GM20431 (cell line): Measurements from ENCODE around the gene C6orf62.
"Not testable (repeated sequence)": the region's sequence is repeated elsewhere in the genome, so short reads cannot be mapped to it uniquely, and the experiment has no call there.

ENCODE experiments used
- in situ Hi-C: fragments of 300-500 bp; cut with MseI, MboI; formaldehyde crosslinking; loops from one replicate; pipeline ENCODE4 v1.15.0; 2020; ENCODE audit warnings: low sequenced_read_pairs; ENCODE audit not compliant: unreplicated experiment

C6orf62 gene

DNA sequence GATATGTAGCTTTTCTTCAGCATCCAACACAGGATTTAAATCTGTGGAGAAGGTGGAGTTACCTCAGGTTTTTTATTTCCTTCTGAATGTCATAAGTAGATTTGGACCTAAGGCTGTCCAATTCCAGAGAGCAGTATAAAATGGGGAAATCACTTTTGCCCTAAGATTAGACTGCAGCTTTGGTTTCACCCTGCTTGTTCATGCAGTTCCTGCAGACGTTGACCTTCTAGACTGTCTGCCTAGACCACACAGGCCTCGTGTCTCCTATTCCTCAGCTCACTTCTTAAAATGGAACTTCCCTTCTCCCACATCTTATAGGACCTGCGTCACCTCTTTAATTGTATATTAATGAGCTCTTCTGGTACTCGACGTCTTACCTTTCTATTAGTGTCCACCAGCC is 26.0 kb upstream of the C6orf62 start:
- in situ Hi-C loops: no loop called here

DNA sequence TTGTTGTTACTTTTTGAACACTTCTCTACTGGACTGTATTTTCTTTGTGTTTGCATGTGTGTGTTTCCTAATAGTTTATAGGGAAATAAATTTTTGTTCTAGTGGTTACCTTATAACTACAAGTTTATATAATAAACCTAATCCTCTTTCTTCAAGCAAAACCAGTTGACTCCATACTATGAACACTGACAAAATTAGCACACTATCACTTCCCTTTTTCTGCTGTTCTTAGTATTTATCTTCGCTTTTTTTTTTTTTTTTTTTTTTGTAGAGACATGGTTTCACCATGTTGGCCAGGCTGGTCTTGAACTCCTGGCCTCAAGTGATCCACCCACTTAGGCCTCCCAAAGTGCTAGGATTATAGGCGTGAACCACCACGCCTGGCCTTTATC is 25.0 kb upstream of the C6orf62 start:
- in situ Hi-C loops: no loop called here

GRCh38 chr6:24743265-24743943 is 24.4 kb upstream of the C6orf62 start:
- in situ Hi-C loops: no loop called here

DNA sequence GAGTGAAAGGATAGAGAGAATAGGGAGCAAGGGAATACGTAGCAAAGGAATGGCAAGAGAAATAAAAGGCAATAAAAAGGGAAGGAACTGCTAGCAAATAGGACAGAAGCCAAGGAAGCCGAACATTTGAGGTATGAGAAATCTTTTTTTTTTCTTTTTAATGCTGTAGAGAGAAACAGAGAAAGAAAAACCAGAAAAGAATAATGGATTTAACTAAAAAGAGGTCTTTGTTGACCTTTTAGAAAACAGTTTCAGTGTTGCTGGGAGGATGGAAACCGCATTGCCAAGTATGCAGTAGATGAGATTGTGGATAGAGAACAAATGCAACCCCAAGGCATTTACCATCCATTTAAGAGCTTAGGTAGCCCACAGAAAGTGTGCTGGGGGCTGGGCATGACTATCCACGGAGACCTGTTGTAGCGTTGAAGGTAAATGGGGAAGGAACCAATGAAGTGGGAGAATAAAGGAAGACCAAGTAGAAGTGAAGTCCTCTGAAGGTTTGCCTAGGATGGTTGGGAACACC is 23.3 kb upstream of the C6orf62 start:
- in situ Hi-C loops: no loop called here

GRCh38 chr6:24740861-24741260 is 21.9 kb upstream of the C6orf62 start:
- in situ Hi-C loops: no loop called here

- in situ Hi-C loops: no loop called here
Measured at GRCh38 chr6:24738741-24739140, 19.8 kb upstream of the C6orf62 start.

DNA sequence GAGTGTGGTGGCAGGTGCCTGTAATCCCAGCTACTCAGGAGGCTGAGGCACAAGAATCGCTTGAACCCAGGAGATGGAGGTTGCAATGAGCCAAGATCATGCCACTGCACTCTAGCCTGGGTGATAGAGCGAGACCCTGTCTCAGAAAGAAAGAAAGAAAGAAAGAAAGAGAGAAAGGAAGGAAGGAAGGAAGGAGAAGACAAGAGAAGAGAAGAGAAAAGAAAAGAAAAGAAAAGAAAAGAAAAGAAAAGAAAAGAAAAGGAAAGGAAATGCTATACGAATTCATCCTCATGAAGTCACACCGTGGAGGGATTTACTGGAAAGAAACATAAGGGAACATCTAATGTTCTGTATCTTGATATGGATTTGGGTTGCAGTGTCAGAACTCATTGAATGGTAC is 15.8 kb upstream of the C6orf62 start:
- in situ Hi-C loops: not testable (repeated sequence)

GRCh38 chr6:24734166-24734565 is 15.2 kb upstream of the C6orf62 start:
- in situ Hi-C loops: no loop called here

DNA sequence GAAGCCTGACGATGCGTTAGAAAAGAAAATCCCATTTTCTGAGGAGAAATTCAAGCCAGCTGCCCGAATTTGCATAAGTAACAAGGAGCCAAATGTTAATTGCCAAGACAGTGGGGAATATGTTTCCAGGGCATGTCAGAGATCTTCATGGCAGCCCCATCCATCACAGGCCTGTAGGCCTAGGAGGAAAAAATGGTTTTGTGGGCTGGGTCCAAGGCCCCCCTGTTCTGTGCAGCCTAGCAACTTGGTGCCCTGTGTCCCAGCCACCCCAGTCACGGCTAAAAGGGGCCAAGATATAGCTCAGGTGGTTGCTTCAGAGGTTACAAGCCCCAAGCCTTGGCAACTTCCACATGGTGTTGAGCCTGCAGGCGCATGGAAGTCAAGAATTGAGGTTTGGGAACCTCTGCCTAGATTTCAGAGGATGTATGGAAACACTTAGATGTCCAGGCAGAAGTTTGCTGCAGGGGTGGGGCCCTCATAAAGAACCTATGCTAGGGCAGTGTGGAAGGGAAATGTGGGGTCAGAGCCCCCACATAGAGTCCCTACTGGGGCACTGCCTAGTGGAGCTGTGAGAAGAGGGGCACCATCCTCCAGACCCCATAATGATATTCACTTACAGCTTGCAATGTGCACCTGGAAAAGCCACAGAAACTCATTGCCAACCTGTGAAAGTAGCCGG is 12.6 kb upstream of the C6orf62 start:
- in situ Hi-C loops: not testable (repeated sequence)

- in situ Hi-C loops: not testable (repeated sequence)
Measured at GRCh38 chr6:24730653-24731052, 11.7 kb upstream of the C6orf62 start.

DNA sequence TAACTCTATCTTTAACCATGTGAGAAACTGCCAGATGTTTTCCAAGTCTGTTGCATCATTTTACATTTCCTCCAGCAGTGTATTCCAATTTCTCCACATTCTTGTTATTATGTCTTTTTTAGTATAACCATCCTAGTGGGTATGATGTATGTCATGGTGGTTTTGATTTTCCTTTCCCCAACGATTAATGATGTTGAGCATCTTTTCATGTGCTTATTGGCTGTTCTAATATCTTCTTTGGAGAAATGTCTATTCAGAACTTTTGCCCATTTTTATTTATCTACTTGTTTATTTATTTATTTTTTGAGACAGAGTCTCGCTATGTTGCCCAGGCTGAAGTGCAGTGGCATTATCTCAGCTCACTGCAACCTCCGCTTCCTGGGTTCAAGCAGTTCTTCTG is 4.3 kb upstream of the C6orf62 start:
- in situ Hi-C loops: no loop called here

- in situ Hi-C loops: no loop called here
Measured at GRCh38 chr6:24721461-24722215, 2.7 kb upstream of the C6orf62 start.

DNA sequence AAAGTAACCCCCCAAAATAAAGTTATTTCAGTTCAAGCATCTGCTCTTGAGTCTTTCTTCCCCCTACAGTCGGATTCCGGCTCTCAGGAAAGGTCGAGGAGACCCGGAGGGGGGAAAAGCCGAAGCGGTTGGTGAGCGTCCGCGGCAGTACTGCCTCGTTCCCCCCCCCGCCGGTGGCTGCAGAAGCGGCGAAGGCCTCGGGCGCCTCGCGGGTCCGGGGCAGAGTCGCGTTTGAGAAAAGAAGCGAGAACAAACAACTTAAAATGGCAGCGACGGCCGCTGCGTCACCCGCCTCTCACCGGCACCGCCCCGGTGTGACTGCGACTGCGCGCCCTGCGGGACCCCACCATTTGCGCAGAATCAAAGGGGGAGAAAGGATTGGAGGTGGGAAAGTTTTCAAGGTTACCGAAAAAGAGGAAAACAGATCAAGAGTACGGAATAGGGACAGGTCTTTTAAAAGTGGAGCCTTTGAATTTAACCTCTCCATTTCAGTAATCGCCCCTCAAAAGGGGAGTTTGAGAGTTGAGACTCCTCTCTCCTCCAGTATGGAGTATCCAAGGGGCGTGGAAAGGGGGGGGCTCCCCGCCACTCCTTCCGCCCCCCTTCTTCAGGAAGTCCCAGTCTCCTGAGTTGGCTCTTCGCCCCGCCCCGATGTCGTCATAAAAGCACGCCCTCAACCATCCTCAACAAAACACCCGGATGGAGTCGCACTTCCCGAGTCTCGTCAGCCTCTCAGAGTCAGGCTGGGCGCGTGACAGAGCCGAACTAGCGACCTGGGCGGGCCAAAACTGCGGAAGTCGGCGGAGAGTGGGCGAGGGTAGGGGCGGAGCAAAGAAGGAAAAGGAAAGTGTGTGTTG is 1.9 kb upstream of the C6orf62 start:
- in situ Hi-C loops: no loop called here

DNA sequence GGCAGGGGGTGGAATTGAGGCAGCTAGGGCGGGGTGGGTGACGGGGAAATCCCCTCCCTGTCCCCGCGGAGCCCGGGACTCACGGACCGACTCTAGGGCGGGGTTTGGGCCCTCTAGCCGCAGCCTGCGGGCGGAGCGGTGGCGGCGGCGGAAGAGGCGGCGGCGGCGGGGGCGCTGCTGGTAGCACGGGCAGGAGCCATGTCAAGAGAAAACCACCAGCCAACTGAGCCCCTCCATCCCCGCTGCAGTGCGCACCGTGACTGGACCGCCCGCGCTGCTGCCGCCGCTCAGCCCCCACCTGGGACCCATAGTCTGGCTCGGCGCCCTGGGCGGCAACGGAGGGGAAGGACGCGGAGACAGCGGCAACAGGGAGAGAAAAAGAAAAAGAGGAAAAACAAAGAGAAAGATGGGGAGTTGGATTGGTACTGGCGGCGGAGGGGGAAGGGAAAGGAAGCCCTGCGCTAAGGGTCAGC is 1.2 kb upstream of the C6orf62 start:
- in situ Hi-C loops: no loop called here

GRCh38 chr6:24718449-24719124 is 367 bp downstream of the C6orf62 start:
- in situ Hi-C loops: no loop called here

- in situ Hi-C loops: not testable (repeated sequence)
Measured at GRCh38 chr6:24716602-24717148, 2.3 kb downstream of the C6orf62 start.

DNA sequence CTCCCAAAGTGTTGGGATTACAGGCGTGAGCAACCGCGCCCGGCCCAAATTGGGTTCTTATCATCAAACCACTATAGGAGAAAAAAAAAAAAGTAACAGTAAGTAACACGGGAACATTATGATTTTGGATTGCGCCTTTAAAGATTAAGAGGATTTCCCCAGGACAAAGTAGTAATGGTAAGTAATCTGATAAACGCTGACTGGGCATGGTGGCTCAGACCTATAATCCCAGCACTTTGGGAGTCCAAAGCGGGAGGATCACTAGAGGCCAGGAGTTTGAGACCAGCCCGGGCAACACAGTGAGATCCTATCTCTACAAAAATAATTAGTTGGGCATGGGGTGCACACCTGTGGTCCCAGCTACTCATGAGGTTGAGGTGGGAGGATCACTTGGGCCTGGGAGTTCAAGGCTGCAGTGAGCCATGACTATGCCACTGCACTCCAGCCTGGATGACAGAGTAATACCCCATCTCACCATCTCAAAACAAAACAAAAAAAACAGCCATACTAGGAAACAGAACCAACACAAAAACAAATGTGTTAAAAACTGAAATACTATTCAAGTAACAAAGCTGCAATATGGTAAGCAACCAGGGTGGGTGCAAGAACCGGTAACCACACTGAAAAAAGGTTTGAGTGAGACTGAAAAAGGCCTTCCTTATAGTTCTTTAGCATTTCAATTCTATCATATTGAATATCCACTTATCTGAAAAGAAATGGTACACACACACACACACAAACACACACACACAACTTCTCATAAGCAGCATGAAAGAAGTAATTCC is 8.2 kb downstream of the C6orf62 start:
- in situ Hi-C loops: no loop called here

DNA sequence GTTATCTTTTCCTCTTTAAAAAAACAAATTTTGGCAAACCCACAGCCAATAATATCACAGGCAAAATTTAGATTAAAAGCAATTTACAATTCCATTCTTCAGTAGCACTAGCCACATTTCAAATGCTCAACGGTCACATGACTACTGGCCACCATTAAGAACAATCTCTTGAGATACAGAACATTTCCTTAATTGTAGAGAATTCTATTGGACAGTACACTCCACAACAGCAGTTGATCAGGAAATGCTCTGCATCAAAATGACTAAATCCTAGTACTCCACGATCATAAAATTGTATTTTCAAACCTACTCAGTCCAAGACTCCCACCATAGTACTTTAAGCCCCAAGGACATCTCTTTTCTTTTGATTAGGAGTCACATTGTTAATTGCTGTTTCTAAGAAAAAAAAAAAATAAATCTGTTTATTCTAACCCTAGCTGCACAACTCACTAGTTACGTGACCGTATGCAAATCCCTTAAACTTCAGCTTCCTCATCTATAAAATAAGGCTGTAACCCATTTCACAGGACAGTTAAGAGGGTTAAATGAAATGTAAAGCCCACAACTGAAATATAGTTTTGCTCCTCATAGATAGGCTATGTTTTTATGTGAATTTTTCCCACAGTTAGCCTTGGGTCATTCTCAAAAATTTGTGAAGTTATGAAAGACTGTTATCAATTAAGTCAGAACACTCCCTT is 9.8 kb downstream of the C6orf62 start:
- in situ Hi-C loops: no loop called here
